Smooth muscle cell (in vitro differentiated cells): ENCODE results near the gene NPY. TPM values are rescaled to one million over a fixed set of nuclear protein-coding genes. Genes with fewer than 3 reads are reported as not detected.

Source experiments
- DNase-seq: peaks from one replicate; lab custom pipeline; 2025; ENCODE audit not compliant: unreplicated experiment; lab: John Stamatoyannopoulos, UW
- H2AFZ ChIP-seq: fragments of 200-600 bp; sonication (generic); 2 replicates; pipeline ENCODE4 v1.6.0; 2016; ENCODE audit warnings: antibody characterized with exemption, low read depth, mild to moderate bottlenecking
- H3F3A ChIP-seq: fragments of 200-600 bp; sonication (generic); 2 replicates; pipeline ENCODE4 v1.6.0; 2017; ENCODE audit warnings: antibody characterized with exemption, low read depth
- H3K27ac ChIP-seq: fragments of 200-600 bp; sonication (generic); 2 replicates; pipeline ENCODE4 v1.5.1; 2016; ENCODE audit warnings: low read depth, mild to moderate bottlenecking
- H3K27me3 ChIP-seq: fragments of 200-600 bp; sonication (generic); 2 replicates; pipeline ENCODE4 v1.6.1; 2016; ENCODE audit warnings: low read depth, mild to moderate bottlenecking
- H3K36me3 ChIP-seq: fragments of 200-600 bp; sonication (generic); 2 replicates; pipeline ENCODE4 v1.5.1; 2016; ENCODE audit warnings: low read depth
- H3K4me1 ChIP-seq: fragments of 200-600 bp; sonication (generic); 2 replicates; pipeline ENCODE4 v1.5.1; 2016; ENCODE audit warnings: low read depth
- H3K4me2 ChIP-seq: fragments of 200-600 bp; sonication (generic); 2 replicates; pipeline ENCODE4 v1.6.0; 2016; ENCODE audit warnings: mild to moderate bottlenecking
- H3K4me3 ChIP-seq: fragments of 200-600 bp; sonication (generic); 2 replicates; pipeline ENCODE4 v1.5.1; 2016; ENCODE audit warnings: mild to moderate bottlenecking
- H3K79me2 ChIP-seq: fragments of 200-600 bp; sonication (generic); 2 replicates; pipeline ENCODE4 v1.6.0; 2016; ENCODE audit warnings: low read depth, mild to moderate bottlenecking
- H3K9ac ChIP-seq: fragments of 200-600 bp; sonication (generic); 2 replicates; pipeline ENCODE4 v1.6.0; 2016; ENCODE audit warnings: low read depth
- H3K9me3 ChIP-seq: fragments of 200-600 bp; sonication (generic); replicated peaks from 2 replicates; pipeline ENCODE4 v1.5.1; 2016; ENCODE audit warnings: low read depth
- H4K20me1 ChIP-seq: fragments of 200-600 bp; sonication (generic); 2 replicates; pipeline ENCODE4 v1.6.0; 2016; ENCODE audit warnings: low read depth
- WGBS: methylation state at CpG from one replicate; pipeline ENCODE4 v1.1.7; 2016; ENCODE audit warnings: low lambda C conversion rate; 5-methylcytosine and 5-hydroxymethylcytosine counted together
- polyA plus RNA-seq: library from polyadenylated mRNA; unstranded; fragments of >200 nt; fragmentation: Nextera tagmentation; extraction: Ambion mirVana; gene quantifications from 2 replicates; pipeline ENCODE4 v1.2.1, GENCODE V29; 2016
- total RNA-seq: library from RNA; depleted of rRNA; stranded (reverse); fragments of >200 nt; gene quantifications from 2 replicates; pipeline ENCODE4 v1.2.3, GENCODE V29; 2014
- TF ChIP-seq, protein P1 (sequence below): fragments of 200-600 bp; sonication (generic); IDR thresholded peaks from 2 replicates; pipeline ENCODE4 v1.5.1; 2017; ENCODE audit warnings: borderline replicate concordance, mild to moderate bottlenecking, antibody characterized with exemption; ENCODE audit not compliant: insufficient read depth, poor library complexity, severe bottlenecking

NPY gene
- total RNA-seq = 0.54 and 0.63 TPM in 2 replicates
- polyA plus RNA-seq = 5.4 and 10.6 TPM in 2 replicates

GRCh38 chr7:24283897-24284698, at the start of gene NPY:
Gene NPY (plus strand): TSS chr7:24284190. CDS start chr7:24285241, 1,051 bp downstream.
- H3K4me2 ChIP-seq = peak within 1 kb of the TSS; percentile 73
- 60% methylated on average over 66 of the region's 73 CpGs for WGBS
- peak within 1 kb of the TSS; percentile 22 for H3K4me3 ChIP-seq
- no peak within 1 kb of the TSS for H2AFZ ChIP-seq
- no peaks in the 10 kb centered on the region for H3K36me3 ChIP-seq
- no peaks in the 10 kb centered on the region for H3K9me3 ChIP-seq
- DNase-seq = no peak
- TF ChIP-seq, protein P1, sequence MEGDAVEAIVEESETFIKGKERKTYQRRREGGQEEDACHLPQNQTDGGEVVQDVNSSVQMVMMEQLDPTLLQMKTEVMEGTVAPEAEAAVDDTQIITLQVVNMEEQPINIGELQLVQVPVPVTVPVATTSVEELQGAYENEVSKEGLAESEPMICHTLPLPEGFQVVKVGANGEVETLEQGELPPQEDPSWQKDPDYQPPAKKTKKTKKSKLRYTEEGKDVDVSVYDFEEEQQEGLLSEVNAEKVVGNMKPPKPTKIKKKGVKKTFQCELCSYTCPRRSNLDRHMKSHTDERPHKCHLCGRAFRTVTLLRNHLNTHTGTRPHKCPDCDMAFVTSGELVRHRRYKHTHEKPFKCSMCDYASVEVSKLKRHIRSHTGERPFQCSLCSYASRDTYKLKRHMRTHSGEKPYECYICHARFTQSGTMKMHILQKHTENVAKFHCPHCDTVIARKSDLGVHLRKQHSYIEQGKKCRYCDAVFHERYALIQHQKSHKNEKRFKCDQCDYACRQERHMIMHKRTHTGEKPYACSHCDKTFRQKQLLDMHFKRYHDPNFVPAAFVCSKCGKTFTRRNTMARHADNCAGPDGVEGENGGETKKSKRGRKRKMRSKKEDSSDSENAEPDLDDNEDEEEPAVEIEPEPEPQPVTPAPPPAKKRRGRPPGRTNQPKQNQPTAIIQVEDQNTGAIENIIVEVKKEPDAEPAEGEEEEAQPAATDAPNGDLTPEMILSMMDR = no peak
- H3K79me2 ChIP-seq = no peaks in the 10 kb centered on the region
- no peaks in the 10 kb centered on the region for H4K20me1 ChIP-seq
- H3K27me3 ChIP-seq = peaks cover 55% of the 10 kb centered on the region
- H3F3A ChIP-seq = no peaks in the 10 kb centered on the region
- H3K27ac ChIP-seq = no peak within 1 kb of the TSS
- no peaks in the 10 kb centered on the region for H3K4me1 ChIP-seq
- no peak within 1 kb of the TSS for H3K9ac ChIP-seq

GRCh38 chr7:24239260-24239659, 44.7 kb upstream of the NPY start:
- no peaks in the 10 kb centered on the region for H3K9me3 ChIP-seq
- no peaks in the 10 kb centered on the region for H3K79me2 ChIP-seq
- H4K20me1 ChIP-seq = no peaks in the 10 kb centered on the region
- H2AFZ ChIP-seq = no peak overlapping the region
- no peak overlapping the region for H3K9ac ChIP-seq
- no peaks in the 10 kb centered on the region for H3K36me3 ChIP-seq
- DNase-seq = no peak
- H3F3A ChIP-seq = no peaks in the 10 kb centered on the region
- TF ChIP-seq, protein P1 = no peak
- no peak overlapping the region for H3K27ac ChIP-seq
- no peaks in the 10 kb centered on the region for H3K4me1 ChIP-seq
- H3K27me3 ChIP-seq = no peaks in the 10 kb centered on the region
- no peak overlapping the region for H3K4me2 ChIP-seq
- no peak overlapping the region for H3K4me3 ChIP-seq

DNA sequence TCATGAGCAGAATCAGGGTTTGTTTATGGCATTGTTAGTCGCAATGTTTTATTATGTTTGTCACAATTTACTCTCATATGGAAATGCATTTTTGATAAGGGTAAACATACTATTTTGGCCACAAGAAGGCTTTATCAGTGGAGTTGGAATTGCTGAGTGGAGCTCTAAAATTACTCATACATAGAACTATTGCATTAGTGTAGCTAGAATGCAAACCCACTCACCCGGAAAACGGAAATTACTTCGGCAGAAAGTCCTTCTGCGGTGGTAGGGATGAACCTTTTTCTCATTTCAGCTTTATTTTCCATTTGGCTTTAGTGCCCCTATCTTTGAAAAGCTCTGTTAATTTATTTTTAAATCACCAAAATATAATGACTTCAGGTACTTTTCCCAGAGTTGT, 42.8 kb upstream of the NPY start:
- TF ChIP-seq, protein P1 = no peak
- no peaks in the 10 kb centered on the region for H3K27me3 ChIP-seq
- no peak overlapping the region for H2AFZ ChIP-seq
- no peaks in the 10 kb centered on the region for H3K9me3 ChIP-seq
- no peaks in the 10 kb centered on the region for H3K36me3 ChIP-seq
- H3K79me2 ChIP-seq = no peaks in the 10 kb centered on the region
- H3F3A ChIP-seq = no peaks in the 10 kb centered on the region
- no peaks in the 10 kb centered on the region for H3K4me1 ChIP-seq
- no peak for DNase-seq
- no peak overlapping the region for H3K9ac ChIP-seq
- WGBS = 58% methylated on average over 5 of the region's 5 CpGs
- H3K27ac ChIP-seq = no peak overlapping the region
- no peaks in the 10 kb centered on the region for H4K20me1 ChIP-seq
- no peak overlapping the region for H3K4me3 ChIP-seq
- no peak overlapping the region for H3K4me2 ChIP-seq

DNA sequence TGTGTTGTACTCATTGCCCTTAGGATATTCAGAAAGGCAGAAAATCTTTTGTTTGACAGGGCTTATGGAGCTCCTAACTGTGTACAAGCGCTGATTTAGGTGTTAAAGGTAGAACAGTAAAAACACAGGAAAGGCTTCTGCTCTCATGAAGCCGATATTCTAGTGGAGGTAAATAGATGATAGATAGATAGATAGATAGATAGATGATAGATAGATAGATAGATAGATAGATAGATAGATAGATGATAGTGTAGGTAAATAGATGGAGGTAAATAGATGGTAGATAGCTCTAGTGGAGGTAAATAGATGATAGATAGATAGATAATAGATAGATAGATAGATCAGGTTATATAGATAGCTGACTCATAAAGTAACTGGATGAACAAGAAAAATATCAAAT, 39.4 kb upstream of the NPY start:
- H3K4me2 ChIP-seq = no peak overlapping the region
- no peaks in the 10 kb centered on the region for H3K27me3 ChIP-seq
- H4K20me1 ChIP-seq = no peaks in the 10 kb centered on the region
- DNase-seq = no peak
- no peaks in the 10 kb centered on the region for H3K79me2 ChIP-seq
- H3K4me3 ChIP-seq = no peak overlapping the region
- no peaks in the 10 kb centered on the region for H3K36me3 ChIP-seq
- 92% methylated on average over 2 of the region's 2 CpGs for WGBS
- no peak overlapping the region for H3K9ac ChIP-seq
- H3K4me1 ChIP-seq = no peaks in the 10 kb centered on the region
- H3F3A ChIP-seq = no peaks in the 10 kb centered on the region
- no peaks in the 10 kb centered on the region for H3K9me3 ChIP-seq
- H3K27ac ChIP-seq = no peak overlapping the region
- TF ChIP-seq, protein P1 = no peak
- no peak overlapping the region for H2AFZ ChIP-seq
